Activated CD8-positive, alpha-beta T cell treated with anti-CD3 and anti-CD28 coated beads for 36 hours (primary cell): ENCODE data around the gene GIMAP7. TPM values are rescaled to one million over a fixed set of nuclear protein-coding genes. Genes with fewer than 3 reads are reported as not detected.
"Not testable (repeated sequence)": the region's sequence is repeated elsewhere in the genome, so short reads cannot be mapped to it uniquely, and the experiment has no call there.

ENCODE experiments used
- ATAC-seq: fragments of 200-7000 bp; cut with Tn5 transposase; one replicate; pipeline ENCODE4 v1.10.0; 2021; ENCODE audit warnings: mild to moderate bottlenecking, moderate library complexity
- CTCF ChIA-PET: fragments of 350-600 bp; sonication (Branson Sonifier 250); formaldehyde crosslinking; loops from one replicate; lab custom pipeline; 2021; ENCODE audit warnings: antibody characterized with exemption; lab: Charles Lee
- POLR2A ChIA-PET: fragments of 350-600 bp; sonication (Branson Sonifier 250); formaldehyde crosslinking; loops from one replicate; lab custom pipeline; 2021; ENCODE audit warnings: antibody characterized with exemption; lab: Charles Lee
- DNase-seq: peaks from one replicate; pipeline ENCODE4 v3.0.0-alpha.2; 2020
- H3K27ac Mint-ChIP-seq: one replicate; pipeline ENCODE4 v1.8.0; 2021; ENCODE audit warnings: mild to moderate bottlenecking, mixed read lengths
- H3K27me3 Mint-ChIP-seq: one replicate; pipeline ENCODE4 v1.8.0; 2021; ENCODE audit warnings: mixed read lengths
- H3K36me3 Mint-ChIP-seq: one replicate; pipeline ENCODE4 v1.8.0; 2021; ENCODE audit warnings: low read depth, mixed read lengths
- H3K4me1 Mint-ChIP-seq: one replicate; pipeline ENCODE4 v1.8.0; 2021; ENCODE audit warnings: low read depth, mixed read lengths
- H3K4me3 Mint-ChIP-seq: one replicate; pipeline ENCODE4 v1.8.0; 2021; ENCODE audit warnings: mild to moderate bottlenecking, moderate library complexity, mixed read lengths
- H3K9me3 Mint-ChIP-seq: one replicate; pipeline ENCODE4 v1.8.0; 2021; ENCODE audit warnings: mixed read lengths
- CTCF ChIP-seq: fragments of 200-600 bp; IDR thresholded peaks from one replicate; pipeline ENCODE4 v1.8.0; 2022; ENCODE audit warnings: antibody characterized with exemption, mild to moderate bottlenecking
- intact Hi-C: fragments of 100-400 bp; cut with micrococcal nuclease; formaldehyde crosslinking; loops from one replicate; pipeline ENCODE4 v1.10.0; 2022
- total RNA-seq, 2 experiments: library from RNA; stranded (reverse); gene quantifications; one replicate each; pipeline ENCODE4 v1.2.3, GENCODE V29; 2021

GIMAP7 gene
- total RNA-seq, 2 experiments from 2014 or later = 29.0 to 29.5 TPM

GRCh38 chr7:150515248-150516147 is 826 bp downstream of the GIMAP7 start:
- intact Hi-C loops = loop anchor here (2.0 to 5.0 kb wide), 5 partner anchors 52 to 239 kb away; partner anchors contain the start of genes GIMAP4 and GIMAP5
- CTCF ChIA-PET = interaction anchor here (0.5 to 3.8 kb wide), 15 partner anchors 10 to 504 kb away, joined by 3 to 39 read pairs (median 4); partner anchors contain the start of genes GIMAP1, GIMAP2 and GIMAP8
- POLR2A ChIA-PET = interaction anchor here (0.6 to 9.2 kb wide), 28 partner anchors 12 to 240 kb away, joined by 3 to 157 read pairs (median 4); partner anchors contain the start of genes GIMAP1, GIMAP5 and GIMAP8
- peak overlapping the region; percentile 98 for H3K4me3 Mint-ChIP-seq
- peaks cover 43% of the 10 kb centered on the region for H3K4me1 Mint-ChIP-seq
- peaks cover 23% of the 10 kb centered on the region for H3K36me3 Mint-ChIP-seq
- peak overlapping the region; percentile 99 for H3K27ac Mint-ChIP-seq
- peak; percentile 25 for ATAC-seq
- TF ChIP-seq CTCF = no peak
- H3K27me3 Mint-ChIP-seq = no peaks in the 10 kb centered on the region
- peaks cover 11% of the 10 kb centered on the region for H3K9me3 Mint-ChIP-seq
- DNase-seq = peak; percentile 28

- no peak for ATAC-seq
- peak overlapping the region; percentile 98 for H3K4me3 Mint-ChIP-seq
- ChIA-PET CTCF (interaction anchor here (1.1 to 3.8 kb wide), 3 partner anchors 12 to 67 kb away, joined by 3 to 39 read pairs (median 3); partner anchors contain the start of gene GIMAP8), POLR2A (interaction anchor here (1.4 to 9.2 kb wide), 4 partner anchors 46 to 238 kb away, joined by 3 to 157 read pairs (median 14); partner anchors contain the start of genes GIMAP5 and GIMAP8)
- H3K27ac Mint-ChIP-seq = peak overlapping the region; percentile 99
- TF ChIP-seq CTCF = no peak
- peaks cover 37% of the 10 kb centered on the region for H3K4me1 Mint-ChIP-seq
- no peak for DNase-seq
- H3K36me3 Mint-ChIP-seq = peaks cover 24% of the 10 kb centered on the region
- no peaks in the 10 kb centered on the region for H3K27me3 Mint-ChIP-seq
- no peaks in the 10 kb centered on the region for H3K9me3 Mint-ChIP-seq
- intact Hi-C loops = loop anchor here (5.0 kb wide), 3 partner anchors 50 to 220 kb away; partner anchors contain the start of genes GIMAP4 and GIMAP5
Observed at GRCh38 chr7:150516956-150517745, 2.5 kb downstream of the GIMAP7 start.

- DNase-seq (no peak), ATAC-seq (no peak)
- ChIA-PET POLR2A (interaction anchor here (0.7 to 9.2 kb wide), 16 partner anchors 11 to 236 kb away, joined by 3 to 157 read pairs (median 4); partner anchors contain the start of genes GIMAP4, GIMAP5 and GIMAP8), CTCF (interaction anchor here (0.9 to 1.9 kb wide), 4 partner anchors 47 to 73 kb away, joined by 3 to 9 read pairs (median 4); partner anchors contain the start of gene GIMAP4)
- Mint-ChIP-seq H3K4me1 (peaks cover 32% of the 10 kb centered on the region), H3K27ac (peak overlapping the region; percentile 97), H3K4me3 (peak overlapping the region; percentile 98), H3K36me3 (peaks cover 36% of the 10 kb centered on the region), H3K9me3 (peaks cover 2% of the 10 kb centered on the region), H3K27me3 (no peaks in the 10 kb centered on the region)
- TF ChIP-seq CTCF = no peak
- intact Hi-C loops = loop anchor here (5.0 kb wide), 3 partner anchors 48 to 218 kb away; partner anchors contain the start of genes GIMAP4 and GIMAP5
Observed at GRCh38 chr7:150519310-150519709, 4.6 kb downstream of the GIMAP7 start.

DNA sequence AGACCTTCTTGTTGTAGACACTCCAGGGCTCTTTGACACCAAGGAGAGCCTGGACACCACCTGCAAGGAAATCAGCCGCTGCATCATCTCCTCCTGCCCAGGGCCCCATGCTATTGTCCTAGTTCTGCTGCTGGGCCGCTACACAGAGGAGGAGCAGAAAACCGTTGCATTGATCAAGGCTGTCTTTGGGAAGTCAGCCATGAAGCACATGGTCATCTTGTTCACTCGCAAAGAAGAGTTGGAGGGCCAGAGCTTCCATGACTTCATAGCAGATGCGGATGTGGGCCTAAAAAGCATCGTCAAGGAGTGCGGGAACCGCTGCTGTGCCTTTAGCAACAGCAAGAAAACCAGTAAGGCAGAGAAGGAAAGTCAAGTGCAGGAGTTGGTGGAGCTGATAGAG is 5.5 kb downstream of the GIMAP7 start:
- peaks cover 7% of the 10 kb centered on the region for H3K9me3 Mint-ChIP-seq
- peak overlapping the region; percentile 97 for H3K27ac Mint-ChIP-seq
- peaks cover 37% of the 10 kb centered on the region for H3K4me1 Mint-ChIP-seq
- peak overlapping the region; percentile 98 for H3K4me3 Mint-ChIP-seq
- CTCF ChIA-PET = interaction anchor here (0.7 to 1.9 kb wide), 7 partner anchors 47 to 74 kb away, joined by 3 to 9 read pairs (median 3); partner anchors contain the start of genes GIMAP4 and GIMAP8
- no peaks in the 10 kb centered on the region for H3K27me3 Mint-ChIP-seq
- peak; percentile 66 for DNase-seq
- POLR2A ChIA-PET = interaction anchor here (0.7 to 9.2 kb wide), 17 partner anchors 9 to 235 kb away, joined by 3 to 157 read pairs (median 4); partner anchors contain the start of genes GIMAP4, GIMAP5, GIMAP6 and GIMAP8
- intact Hi-C loops = no loop called here
- H3K36me3 Mint-ChIP-seq = peaks cover 40% of the 10 kb centered on the region
- TF ChIP-seq CTCF = no peak
- peak; percentile 42 for ATAC-seq

DNA sequence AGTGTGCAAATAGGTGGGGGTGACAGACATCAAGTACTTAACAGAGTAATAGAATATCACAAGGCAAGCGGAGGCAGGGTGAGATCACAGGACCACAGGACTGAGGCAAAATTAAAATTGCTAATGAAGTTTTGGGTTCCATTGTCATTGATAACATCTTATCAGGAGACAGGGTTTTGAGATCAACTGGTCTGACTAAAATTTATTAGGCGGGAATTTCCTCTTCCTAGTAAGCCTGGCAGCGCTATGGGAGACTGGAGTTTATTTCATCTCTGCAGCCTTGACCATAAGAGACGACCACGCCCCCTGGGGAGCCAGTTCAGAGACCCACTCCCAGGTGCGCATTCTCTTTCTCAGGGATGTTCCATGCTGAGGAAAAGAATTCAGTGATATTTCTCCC is 8.3 kb downstream of the GIMAP7 start:
- CTCF ChIA-PET, POLR2A ChIA-PET, H3K27me3 Mint-ChIP-seq, intact Hi-C loops, ATAC-seq, DNase-seq: not testable (repeated sequence)
- peak overlapping the region; percentile 84 for H3K27ac Mint-ChIP-seq
- H3K36me3 Mint-ChIP-seq = peaks cover 55% of the 10 kb centered on the region
- peaks cover 57% of the 10 kb centered on the region for H3K4me1 Mint-ChIP-seq
- peaks cover 22% of the 10 kb centered on the region for H3K9me3 Mint-ChIP-seq
- peak overlapping the region; percentile 98 for H3K4me3 Mint-ChIP-seq
